ENCODE results near the gene KRTAP10-12. TPM values are rescaled to one million over a fixed set of nuclear protein-coding genes. Genes with fewer than 3 reads are reported as not detected.

The KRTAP10-12 gene
- total RNA-seq, 4 donors from 2014 or later: not detected

DNA sequence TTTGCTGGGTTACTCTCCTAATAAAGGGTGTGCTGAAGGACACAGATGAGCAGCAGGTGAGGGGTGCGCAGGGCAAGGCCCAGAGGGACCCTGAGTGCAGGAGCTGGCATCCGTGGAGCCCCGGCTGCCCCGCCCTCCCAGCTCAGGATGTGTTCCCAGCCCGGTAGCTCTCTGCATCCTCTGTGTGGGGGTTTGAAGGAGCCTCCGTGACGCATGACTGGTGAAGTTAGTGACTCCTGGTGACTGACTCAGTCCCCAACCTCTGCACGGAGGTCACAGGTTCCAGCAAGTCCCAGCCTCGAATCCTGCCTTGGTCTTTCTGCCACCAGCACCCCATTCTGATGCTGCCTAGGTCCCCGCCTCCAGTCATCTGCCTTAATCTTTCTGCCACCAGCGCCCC is 36.0 kb downstream of the KRTAP10-12 start:
- Histone ChIP-seq H3K27ac (no peak overlapping the region), H3K4me3 (no peak overlapping the region), H3K4me1 (no peaks in the 10 kb centered on the region), H3K9me3 (peaks cover 0 to 5% of the 10 kb centered on the region in 2 donors), H3K36me3 (no peaks in the 10 kb centered on the region), H3K27me3 (peaks cover 1% of the 10 kb centered on the region)
- WGBS, 2 donors (ENCODE audit: low coverage in 1 of 2): 87 to 90% methylated on average over 2 to 11 of the region's 11 CpGs
- intact Hi-C loops (cut with DNase I; ENCODE audit: low total_unique reads): no loop called here
- TF ChIP-seq CTCF (IDR thresholded peaks at IDR 0.05): no peak
- in situ Hi-C loops (cut with MboI; ENCODE audit: low pct_ligation_motif_present in 1 of 4, low pct_unique_long_range_greater_than_20kb in 1 of 4, low sequenced_read_pairs in 3 of 4): no loop called here
- DNase-seq: no peak

DNA sequence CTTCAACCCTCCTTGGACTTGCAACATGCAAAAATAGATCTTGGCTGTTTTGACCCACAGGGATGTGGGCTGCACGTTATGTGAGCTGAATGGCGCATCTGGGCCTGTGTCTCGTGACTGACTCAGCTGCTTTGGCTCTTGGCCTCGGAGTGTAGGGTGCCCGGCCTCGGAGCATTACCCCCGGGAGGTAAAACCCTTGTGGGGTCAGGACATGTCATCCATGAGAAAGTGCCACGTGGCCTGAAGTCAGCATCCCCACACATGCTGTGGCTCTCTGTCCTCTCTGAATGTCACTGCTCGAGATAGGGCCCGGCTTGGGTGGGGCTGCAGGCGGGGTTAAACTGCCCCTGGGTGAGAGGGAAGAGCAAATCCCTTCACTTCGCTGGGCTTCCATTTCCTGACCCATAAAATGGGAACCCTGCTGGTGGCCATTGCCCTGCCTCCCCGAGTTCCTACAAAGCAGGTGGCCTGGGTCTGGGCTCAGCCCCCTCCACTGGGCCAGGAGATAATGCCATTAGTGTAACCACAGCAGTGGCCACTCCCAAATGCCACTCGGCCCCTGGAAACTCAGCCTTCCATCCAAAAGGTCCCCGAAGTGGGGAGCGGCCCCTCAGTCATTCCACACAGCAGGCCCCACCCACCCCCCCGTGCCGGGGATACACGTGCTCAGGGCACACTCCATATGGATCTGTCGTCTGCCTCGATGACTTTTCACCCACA is 37.2 kb downstream of the KRTAP10-12 start:
- H3K27me3 ChIP-seq: no peaks in the 10 kb centered on the region
- DNase-seq: no peak
- in situ Hi-C loops (cut with MboI; ENCODE audit: low pct_ligation_motif_present in 1 of 4, low pct_unique_long_range_greater_than_20kb in 1 of 4, low sequenced_read_pairs in 3 of 4) (no loop called here), intact Hi-C loops (cut with DNase I; ENCODE audit: low total_unique reads) (no loop called here)
- no peaks in the 10 kb centered on the region for H3K4me1 ChIP-seq
- H3K4me3 ChIP-seq: no peak overlapping the region
- H3K27ac ChIP-seq: no peak overlapping the region
- WGBS, 2 donors (ENCODE audit: low coverage in 1 of 2): 73% methylated on average over 21 of the region's 21 CpGs; no CpG with 5 or more reads in 1 of the 2 donors
- peaks cover 3 to 5% of the 10 kb centered on the region in 2 donors for H3K9me3 ChIP-seq
- H3K36me3 ChIP-seq: no peaks in the 10 kb centered on the region
- TF ChIP-seq CTCF (IDR thresholded peaks at IDR 0.05) (no peak), POLR2A (IDR thresholded peaks at IDR 0.05) (no peak), EP300 (IDR thresholded peaks at IDR 0.05; ENCODE audit: low read depth) (no peak), POLR2AphosphoS5 (IDR thresholded peaks at IDR 0.05) (no peak)

- Histone ChIP-seq H3K9me3 (peaks cover 3 to 5% of the 10 kb centered on the region in 2 donors), H3K4me1 (no peaks in the 10 kb centered on the region), H3K27ac (no peak overlapping the region), H3K4me3 (no peak overlapping the region), H3K36me3 (no peaks in the 10 kb centered on the region), H3K27me3 (no peaks in the 10 kb centered on the region)
- intact Hi-C loops (cut with DNase I; ENCODE audit: low total_unique reads) (no loop called here), in situ Hi-C loops (cut with MboI; ENCODE audit: low pct_ligation_motif_present in 1 of 4, low pct_unique_long_range_greater_than_20kb in 1 of 4, low sequenced_read_pairs in 3 of 4) (no loop called here)
- WGBS, 2 donors (ENCODE audit: low coverage in 1 of 2): 90% methylated on average over 16 of the region's 17 CpGs; no CpG with 5 or more reads in 1 of the 2 donors
- DNase-seq: no peak
- TF ChIP-seq EP300 (IDR thresholded peaks at IDR 0.05; ENCODE audit: low read depth): no peak
- no peak for TF ChIP-seq POLR2AphosphoS5 (IDR thresholded peaks at IDR 0.05)
- TF ChIP-seq CTCF (IDR thresholded peaks at IDR 0.05): no peak
- no peak for TF ChIP-seq POLR2A (IDR thresholded peaks at IDR 0.05)
Measured at GRCh38 chr21:44734841-44735240, 37.9 kb downstream of the KRTAP10-12 start.

GRCh38 chr21:44735821-44736220 is 38.8 kb downstream of the KRTAP10-12 start:
- in situ Hi-C loops (cut with MboI; ENCODE audit: low pct_ligation_motif_present in 1 of 4, low pct_unique_long_range_greater_than_20kb in 1 of 4, low sequenced_read_pairs in 3 of 4): no loop called here
- 74 to 90% methylated on average over 2 to 6 of the region's 6 CpGs for WGBS, 2 donors (ENCODE audit: low coverage in 1 of 2)
- no peak overlapping the region for H3K27ac ChIP-seq
- no peak for DNase-seq
- no peaks in the 10 kb centered on the region for H3K36me3 ChIP-seq
- no peaks in the 10 kb centered on the region for H3K4me1 ChIP-seq
- intact Hi-C loops (cut with DNase I; ENCODE audit: low total_unique reads): no loop called here
- no peak for TF ChIP-seq POLR2AphosphoS5 (IDR thresholded peaks at IDR 0.05)
- no peak for TF ChIP-seq EP300 (IDR thresholded peaks at IDR 0.05; ENCODE audit: low read depth)
- TF ChIP-seq POLR2A (IDR thresholded peaks at IDR 0.05): no peak
- no peaks in the 10 kb centered on the region for H3K27me3 ChIP-seq
- H3K4me3 ChIP-seq: no peak overlapping the region
- H3K9me3 ChIP-seq: peaks cover 3 to 5% of the 10 kb centered on the region in 2 donors

Data from transverse colon (tissue), 4 donors.